ENCODE measurements around the gene HIVEP1. TPM values are rescaled to one million over a fixed set of nuclear protein-coding genes. Genes with fewer than 3 reads are reported as not detected.

The HIVEP1 gene
- total RNA-seq, 1 donor = 18.8 TPM

GRCh38 chr6:12147557-12148316 is 135.6 kb downstream of the HIVEP1 start:
- Histone ChIP-seq H3K79me2 (ENCODE audit: insufficient read depth, low read length) (no peaks in the 10 kb centered on the region), H3K4me3 (ENCODE audit: insufficient read depth, low read length) (peak overlapping the region; percentile 9), H3K9me3 (ENCODE audit: low read depth, low read length) (no peaks in the 10 kb centered on the region), H3K36me3 (ENCODE audit: insufficient read depth, low read length) (no peaks in the 10 kb centered on the region), H3K4me2 (ENCODE audit: insufficient read depth, low read length) (peak overlapping the region; percentile 51), H3K4me1 (ENCODE audit: insufficient read depth, low read length) (peaks cover 20% of the 10 kb centered on the region), H2AFZ (ENCODE audit: low read length) (peak overlapping the region; percentile 47), H4K20me1 (ENCODE audit: insufficient read depth, low read length) (no peaks in the 10 kb centered on the region), H3K27ac (ENCODE audit: low read depth, low read length) (peak overlapping the region; percentile 71), H3K27me3 (ENCODE audit: insufficient read depth, low read length) (no peaks in the 10 kb centered on the region)
- DNase-seq (ENCODE audit: insufficient read length, low spot score, missing footprints) = no peak
- TF ChIP-seq CTCF (IDR thresholded peaks at IDR 0.05; ENCODE audit: extremely low read depth, low read depth, low read length) = peak; percentile 49

GRCh38 chr6:12148317-12148801 is 136.2 kb downstream of the HIVEP1 start:
- DNase-seq (ENCODE audit: insufficient read length, low spot score, missing footprints) = no peak
- H3K27me3 ChIP-seq (ENCODE audit: insufficient read depth, low read length) = no peaks in the 10 kb centered on the region
- peak overlapping the region; percentile 71 for H3K27ac ChIP-seq (ENCODE audit: low read depth, low read length)
- H3K4me2 ChIP-seq (ENCODE audit: insufficient read depth, low read length) = peak overlapping the region; percentile 51
- no peaks in the 10 kb centered on the region for H4K20me1 ChIP-seq (ENCODE audit: insufficient read depth, low read length)
- H3K9me3 ChIP-seq (ENCODE audit: low read depth, low read length) = no peaks in the 10 kb centered on the region
- peak overlapping the region; percentile 9 for H3K4me3 ChIP-seq (ENCODE audit: insufficient read depth, low read length)
- H3K4me1 ChIP-seq (ENCODE audit: insufficient read depth, low read length) = peaks cover 20% of the 10 kb centered on the region
- no peaks in the 10 kb centered on the region for H3K79me2 ChIP-seq (ENCODE audit: insufficient read depth, low read length)
- TF ChIP-seq CTCF (IDR thresholded peaks at IDR 0.05; ENCODE audit: extremely low read depth, low read depth, low read length) = no peak
- H2AFZ ChIP-seq (ENCODE audit: low read length) = peak overlapping the region; percentile 47
- H3K36me3 ChIP-seq (ENCODE audit: insufficient read depth, low read length) = no peaks in the 10 kb centered on the region

GRCh38 chr6:12148841-12149240 is 136.7 kb downstream of the HIVEP1 start:
- H3K9me3 ChIP-seq (ENCODE audit: low read depth, low read length) = no peaks in the 10 kb centered on the region
- no peaks in the 10 kb centered on the region for H3K27me3 ChIP-seq (ENCODE audit: insufficient read depth, low read length)
- H3K27ac ChIP-seq (ENCODE audit: low read depth, low read length) = peak overlapping the region; percentile 71
- H3K79me2 ChIP-seq (ENCODE audit: insufficient read depth, low read length) = no peaks in the 10 kb centered on the region
- no peak for TF ChIP-seq CTCF (IDR thresholded peaks at IDR 0.05; ENCODE audit: extremely low read depth, low read depth, low read length)
- peak overlapping the region; percentile 51 for H3K4me2 ChIP-seq (ENCODE audit: insufficient read depth, low read length)
- H4K20me1 ChIP-seq (ENCODE audit: insufficient read depth, low read length) = no peaks in the 10 kb centered on the region
- H3K36me3 ChIP-seq (ENCODE audit: insufficient read depth, low read length) = no peaks in the 10 kb centered on the region
- no peak for DNase-seq (ENCODE audit: insufficient read length, low spot score, missing footprints)
- H2AFZ ChIP-seq (ENCODE audit: low read length) = no peak overlapping the region
- peaks cover 20% of the 10 kb centered on the region for H3K4me1 ChIP-seq (ENCODE audit: insufficient read depth, low read length)
- H3K4me3 ChIP-seq (ENCODE audit: insufficient read depth, low read length) = no peak overlapping the region

GRCh38 chr6:12149944-12150510 is 137.9 kb downstream of the HIVEP1 start:
- no peak for DNase-seq (ENCODE audit: insufficient read length, low spot score, missing footprints)
- no peak overlapping the region for H3K4me3 ChIP-seq (ENCODE audit: insufficient read depth, low read length)
- no peaks in the 10 kb centered on the region for H3K79me2 ChIP-seq (ENCODE audit: insufficient read depth, low read length)
- no peaks in the 10 kb centered on the region for H4K20me1 ChIP-seq (ENCODE audit: insufficient read depth, low read length)
- H3K4me1 ChIP-seq (ENCODE audit: insufficient read depth, low read length) = peaks cover 20% of the 10 kb centered on the region
- H3K27me3 ChIP-seq (ENCODE audit: insufficient read depth, low read length) = no peaks in the 10 kb centered on the region
- no peak overlapping the region for H3K4me2 ChIP-seq (ENCODE audit: insufficient read depth, low read length)
- H3K36me3 ChIP-seq (ENCODE audit: insufficient read depth, low read length) = no peaks in the 10 kb centered on the region
- no peaks in the 10 kb centered on the region for H3K9me3 ChIP-seq (ENCODE audit: low read depth, low read length)
- H3K27ac ChIP-seq (ENCODE audit: low read depth, low read length) = no peak overlapping the region
- H2AFZ ChIP-seq (ENCODE audit: low read length) = no peak overlapping the region
- no peak for TF ChIP-seq CTCF (IDR thresholded peaks at IDR 0.05; ENCODE audit: extremely low read depth, low read depth, low read length)
